G401 (cell line): Measurements from ENCODE around the gene OPN1SW. TPM values are rescaled to one million over a fixed set of nuclear protein-coding genes. Genes with fewer than 3 reads are reported as not detected.

Experiments used
- DNase-seq: peaks from one replicate; pipeline ENCODE4 v3.0.0-alpha.2; 2015; ENCODE audit warnings: low spot score
- in situ Hi-C: cut with HindIII; loops from 2 replicates; pipeline ENCODE4 v1.10.0; 2016; ENCODE audit warnings: low sequenced_read_pairs, mixed read lengths
- total RNA-seq: library from RNA; depleted of rRNA; stranded (reverse); fragments of >200 nt; shearing (Covaris generic); gene quantifications from 2 replicates; pipeline ENCODE4 v1.2.3, GENCODE V29; 2014

The OPN1SW gene
- total RNA-seq, 1 experiment from 2014 or later: not detected

DNA sequence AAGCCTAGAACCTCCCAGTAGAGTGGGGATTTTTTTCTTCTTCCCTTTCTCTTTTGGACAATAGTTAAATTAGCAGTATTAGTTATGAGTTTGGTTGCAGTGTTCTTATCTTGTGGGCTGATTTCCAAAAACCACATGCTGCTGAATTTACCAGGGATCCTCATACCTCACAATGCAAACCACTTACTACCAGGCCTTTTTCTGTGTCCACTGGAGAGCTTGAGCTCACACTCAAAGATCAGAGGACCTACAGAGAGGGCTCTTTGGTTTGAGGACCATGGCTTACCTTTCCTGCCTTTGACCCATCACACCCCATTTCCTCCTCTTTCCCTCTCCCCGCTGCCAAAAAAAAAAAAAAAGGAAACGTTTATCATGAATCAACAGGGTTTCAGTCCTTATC lies 5.4 kb downstream of the OPN1SW start:
- in situ Hi-C loops: no loop called here
- DNase-seq: no peak

DNA sequence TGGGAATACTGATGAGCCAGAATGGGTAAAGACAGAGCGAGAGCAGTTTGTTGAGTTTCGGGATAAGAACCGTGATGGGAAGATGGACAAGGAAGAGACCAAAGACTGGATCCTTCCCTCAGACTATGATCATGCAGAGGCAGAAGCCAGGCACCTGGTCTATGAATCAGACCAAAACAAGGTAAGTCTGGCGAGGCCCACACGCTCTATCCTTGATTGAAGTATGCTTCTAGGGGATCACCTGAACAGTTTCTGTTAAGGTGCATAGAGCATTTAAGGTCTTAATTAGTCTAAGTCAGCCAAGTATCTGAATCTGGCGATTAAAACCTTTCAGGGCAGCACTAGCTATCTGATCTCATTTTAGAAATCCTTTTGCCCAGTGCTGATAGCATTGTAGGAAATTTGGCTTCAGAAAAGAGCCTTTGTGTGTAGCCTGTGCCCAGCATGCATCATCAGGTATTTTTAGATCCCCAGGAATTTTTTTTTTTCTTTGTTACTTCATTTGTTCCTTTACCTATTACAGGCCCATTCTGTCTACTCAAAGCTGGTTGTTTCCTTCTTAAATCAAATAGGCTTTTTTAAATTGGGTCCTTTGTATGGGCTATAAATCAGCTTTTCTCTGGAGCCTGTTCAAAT lies 8.0 kb downstream of the OPN1SW start:
- DNase-seq: peak; percentile 43
- in situ Hi-C loops: no loop called here

DNA sequence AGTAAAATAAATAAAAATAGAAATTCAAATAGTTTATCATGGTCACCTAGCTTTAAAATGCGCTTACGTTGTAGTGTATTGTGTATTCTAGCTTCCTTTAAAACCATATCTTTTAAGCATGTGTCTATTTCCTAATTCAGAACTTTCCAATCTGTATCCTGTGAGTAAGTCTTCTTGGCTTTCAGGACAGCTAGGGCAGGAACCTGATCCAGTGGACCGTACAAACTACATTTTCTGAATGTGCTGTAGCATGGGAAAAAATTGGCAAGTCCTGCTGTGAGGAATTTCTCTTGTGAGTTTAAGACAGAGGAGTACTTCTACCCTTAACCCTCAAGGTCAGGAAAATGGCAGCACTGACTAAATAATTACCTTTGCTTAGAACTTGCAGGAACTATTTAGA lies 12.1 kb downstream of the OPN1SW start:
- DNase-seq: no peak

GRCh38 chr7:128759242-128759641 lies 16.4 kb downstream of the OPN1SW start:
- in situ Hi-C loops: no loop called here
- DNase-seq: no peak

More for the DNA sequence above, 12.1 kb downstream of the OPN1SW start:
- in situ Hi-C loops: no loop called here

DNA sequence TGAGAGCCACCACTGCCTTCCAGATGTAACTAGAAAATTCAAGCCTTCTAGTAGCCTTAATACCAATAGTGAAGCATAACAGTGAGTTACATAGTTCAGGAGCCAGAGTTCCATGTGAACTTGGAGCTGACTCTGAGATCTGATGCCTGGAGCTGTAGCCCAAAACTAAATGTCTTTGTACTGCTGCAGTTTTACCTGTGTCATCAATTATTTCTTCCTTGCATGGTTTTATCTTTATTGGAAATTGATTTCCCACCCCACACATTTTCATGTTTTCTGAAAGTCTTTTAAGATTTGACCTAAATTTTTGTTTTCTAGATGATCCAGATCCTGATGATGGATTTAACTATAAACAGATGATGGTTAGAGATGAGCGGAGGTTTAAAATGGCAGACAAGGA lies 17.0 kb downstream of the OPN1SW start:
- no peak for DNase-seq
- in situ Hi-C loops: no loop called here

GRCh38 chr7:128757203-128757602 lies 18.4 kb downstream of the OPN1SW start:
- in situ Hi-C loops: no loop called here

DNA sequence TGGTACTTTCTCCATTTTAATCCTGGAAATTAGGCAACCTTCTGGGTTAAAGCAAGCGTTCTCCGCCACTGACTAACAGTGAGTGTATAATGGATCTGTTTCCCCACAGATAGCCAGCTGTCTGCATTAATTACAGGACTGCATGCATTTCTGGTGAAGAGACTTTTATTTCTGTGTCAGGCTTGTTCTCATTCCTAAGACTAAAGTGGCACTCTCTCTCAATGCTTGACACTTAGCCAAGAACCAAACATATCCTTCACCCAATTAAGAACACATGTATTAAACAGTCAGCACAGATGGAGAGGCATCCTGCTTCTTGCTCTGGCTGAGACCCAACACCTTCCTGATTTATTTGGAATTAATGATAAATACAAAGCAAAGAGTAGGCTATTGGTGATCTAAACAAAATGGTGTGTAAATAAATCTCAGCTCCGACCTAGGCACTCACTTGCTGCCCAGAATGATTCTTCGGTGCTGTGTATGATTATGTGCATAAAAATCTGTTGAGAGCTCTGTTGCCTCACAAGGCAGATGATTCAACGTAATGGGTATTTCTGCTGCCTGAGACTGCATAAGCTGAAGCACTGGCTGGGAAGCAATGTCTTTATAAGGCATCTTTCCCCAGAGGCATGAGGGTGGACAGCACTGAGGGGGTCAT lies 19.6 kb downstream of the OPN1SW start:
- in situ Hi-C loops: no loop called here
- peak; percentile 68 for DNase-seq

More at GRCh38 chr7:128757203-128757602, 18.4 kb downstream of the OPN1SW start:
- DNase-seq: no peak

- no peak for DNase-seq
- in situ Hi-C loops: no loop called here
Measured at GRCh38 chr7:128755075-128755818, 20.3 kb downstream of the OPN1SW start.

DNA sequence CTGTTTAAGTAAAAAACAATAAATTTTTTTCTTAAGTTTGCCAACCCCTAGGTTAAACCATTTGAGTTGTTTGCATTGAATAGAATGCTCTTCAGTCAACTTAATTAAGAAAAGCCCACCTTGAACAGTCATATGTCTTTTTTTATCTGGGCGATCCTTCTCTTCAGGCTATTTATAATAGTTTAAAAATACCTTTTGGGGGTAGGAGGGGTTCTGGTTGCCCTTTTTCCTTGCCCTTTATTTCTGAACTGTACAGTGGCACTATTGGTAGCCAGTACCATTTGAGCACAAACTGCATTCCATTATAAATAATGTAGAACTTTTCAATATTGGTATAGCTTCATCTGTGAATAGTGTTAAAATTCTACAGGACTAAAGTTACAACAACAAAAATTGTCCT lies 23.3 kb downstream of the OPN1SW start:
- in situ Hi-C loops: no loop called here
- DNase-seq: no peak

DNA sequence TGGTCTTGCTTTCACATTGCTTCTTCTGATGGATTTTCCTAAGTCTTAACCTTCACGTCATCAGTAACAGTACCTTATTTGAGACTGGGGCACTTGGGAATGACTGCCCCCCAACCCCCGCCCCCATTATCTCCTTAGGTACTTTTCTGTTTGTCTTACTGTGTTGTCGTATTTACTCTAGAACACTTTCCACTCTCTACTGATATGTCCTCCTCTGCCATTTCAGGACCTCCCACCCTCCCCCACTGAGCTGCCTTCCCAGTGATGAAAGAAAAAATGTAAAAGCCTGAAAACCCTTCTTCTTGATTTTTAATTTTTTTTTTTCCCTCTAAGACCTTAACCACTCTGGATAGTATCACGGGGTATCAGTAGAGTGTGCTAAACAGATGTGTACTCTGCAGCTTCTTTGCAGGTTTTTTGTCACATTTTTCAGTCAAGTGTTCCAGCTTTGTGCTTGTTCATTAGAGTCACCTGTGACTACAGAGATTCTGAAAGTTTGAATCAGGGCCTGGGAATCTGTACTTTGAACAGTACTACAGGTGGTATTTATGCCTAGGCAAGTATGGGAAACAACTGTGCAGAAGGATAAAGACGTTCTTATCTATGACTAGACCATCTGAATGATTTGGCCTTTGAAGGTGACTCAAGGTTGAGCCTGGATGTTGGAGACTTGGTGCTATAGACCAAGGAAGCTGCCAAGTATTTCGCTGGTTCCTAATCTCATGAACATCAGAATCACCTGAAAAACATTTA lies 28.1 kb downstream of the OPN1SW start:
- in situ Hi-C loops: no loop called here

GRCh38 chr7:128745706-128746105 lies 29.9 kb downstream of the OPN1SW start:
- DNase-seq: no peak
- in situ Hi-C loops: no loop called here

More for the DNA sequence above, 28.1 kb downstream of the OPN1SW start:
- DNase-seq: no peak

GRCh38 chr7:128744366-128744905 lies 31.2 kb downstream of the OPN1SW start:
- DNase-seq: no peak
- in situ Hi-C loops: no loop called here

GRCh38 chr7:128743112-128743772 lies 32.4 kb downstream of the OPN1SW start:
- in situ Hi-C loops: no loop called here
- no peak for DNase-seq

DNA sequence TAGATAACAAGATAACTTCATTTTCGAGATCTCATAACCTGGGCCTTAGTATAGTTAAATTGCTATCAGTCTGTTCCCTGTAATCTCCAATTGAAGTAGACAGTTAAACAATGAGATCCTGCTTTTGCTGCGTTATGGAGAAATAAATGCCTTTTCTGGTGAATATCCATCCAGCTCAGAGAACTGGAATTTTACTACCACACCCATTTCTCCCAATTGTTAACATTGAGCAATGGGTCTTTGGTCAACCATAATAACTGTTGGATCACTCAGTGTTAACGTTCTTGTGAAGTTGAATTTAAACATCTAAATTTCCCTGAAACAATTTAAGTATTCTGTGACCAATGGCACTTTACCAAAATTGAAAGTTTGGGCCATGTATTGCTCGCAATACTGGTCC lies 33.4 kb downstream of the OPN1SW start:
- in situ Hi-C loops: no loop called here
- DNase-seq: no peak

- in situ Hi-C loops: no loop called here
- DNase-seq: no peak
Measured at GRCh38 chr7:128741491-128741890, 34.1 kb downstream of the OPN1SW start.

- in situ Hi-C loops: no loop called here
- DNase-seq: no peak
Measured at GRCh38 chr7:128740996-128741395, 34.6 kb downstream of the OPN1SW start.

- in situ Hi-C loops: no loop called here
Measured at GRCh38 chr7:128739990-128740682, 35.5 kb downstream of the OPN1SW start.

More at GRCh38 chr7:128739990-128740682, 35.5 kb downstream of the OPN1SW start:
- no peak for DNase-seq
